NCI-H1694 (cell line): ENCODE measurements around the gene FYN.

Experiments used
- DNase-seq: peaks from one replicate; lab custom pipeline; 2025; lab: John Stamatoyannopoulos, UW

Gene FYN

GRCh38 chr6:111625461-111626391 lies 247.5 kb downstream of the FYN start:
- DNase-seq, result peak; percentile 59

GRCh38 chr6:111625099-111625416 lies 248.2 kb downstream of the FYN start:
- DNase-seq, result no peak

- DNase-seq, result no peak
These were observed 248.7 kb downstream of the FYN start for GRCh38 chr6:111624401-111625098.

- DNase-seq, result no peak
These were observed 250.1 kb downstream of the FYN start for GRCh38 chr6:111623046-111623718.

- DNase-seq, result no peak
These were observed 253.1 kb downstream of the FYN start for GRCh38 chr6:111620169-111620568.

- DNase-seq, result no peak
These were observed 254.8 kb downstream of the FYN start for GRCh38 chr6:111618407-111618806.

- DNase-seq, result no peak
These were observed 256.1 kb downstream of the FYN start for GRCh38 chr6:111617149-111617548.

- DNase-seq, result no peak
These were observed 257.2 kb downstream of the FYN start for GRCh38 chr6:111615916-111616612.

- no peak for DNase-seq
These were observed 258.2 kb downstream of the FYN start for GRCh38 chr6:111614833-111615582.

- no peak for DNase-seq
These were observed 260.9 kb downstream of the FYN start for GRCh38 chr6:111612379-111612778.

- no peak for DNase-seq
These were observed 262.6 kb downstream of the FYN start for GRCh38 chr6:111610548-111611172.
